Measurements from ENCODE around the gene PUS10. TPM values are rescaled to one million over a fixed set of nuclear protein-coding genes. Genes with fewer than 3 reads are reported as not detected.

Gene PUS10
- total RNA-seq, 4 donors from 2014 or later: 11.8 to 20.6 (median 16.2) TPM

GRCh38 chr2:60979231-60979630 lies 38.8 kb downstream of the PUS10 start:
- Histone ChIP-seq H3K9me3 (no peaks in the 10 kb centered on the region), H3K36me3 (no peaks in the 10 kb centered on the region), H3K4me3 (replicated peaks in 1 of 3) (no peak overlapping the region), H3K4me1 (no peaks in the 10 kb centered on the region), H3K27me3 (no peaks in the 10 kb centered on the region), H3K27ac (no peak overlapping the region)
- TF ChIP-seq CTCF (IDR thresholded peaks at IDR 0.05) (no peak), POLR2A (IDR thresholded peaks at IDR 0.05) (no peak)
- 91 to 95% methylated on average over 4 of the region's 4 CpGs for WGBS, 2 donors
- intact Hi-C loops (cut with DNase I): no loop called here
- no peak for DNase-seq

GRCh38 chr2:60977562-60977895 lies 40.5 kb downstream of the PUS10 start:
- intact Hi-C loops (cut with DNase I): no loop called here
- 82 to 92% methylated on average over 1 of the region's 1 CpG for WGBS, 2 donors

GRCh38 chr2:60976875-60977561 lies 41.0 kb downstream of the PUS10 start:
- H3K36me3 ChIP-seq: no peaks in the 10 kb centered on the region
- no peak for DNase-seq
- intact Hi-C loops (cut with DNase I): no loop called here
- no peaks in the 10 kb centered on the region for H3K9me3 ChIP-seq
- H3K4me3 ChIP-seq (replicated peaks in 1 of 3): no peak overlapping the region
- no peaks in the 10 kb centered on the region for H3K27me3 ChIP-seq
- 62% methylated on average over 5 of the region's 5 CpGs for whole genome bisulfite sequencing, 2 donors
- H3K4me1 ChIP-seq: no peaks in the 10 kb centered on the region
- no peak overlapping the region for H3K27ac ChIP-seq
- TF ChIP-seq POLR2A (IDR thresholded peaks at IDR 0.05) (no peak), CTCF (IDR thresholded peaks at IDR 0.05) (no peak)

More at GRCh38 chr2:60977562-60977895, 40.5 kb downstream of the PUS10 start:
- Histone ChIP-seq H3K4me3 (replicated peaks in 1 of 3) (no peak overlapping the region), H3K36me3 (no peaks in the 10 kb centered on the region), H3K4me1 (no peaks in the 10 kb centered on the region), H3K27ac (no peak overlapping the region), H3K9me3 (no peaks in the 10 kb centered on the region), H3K27me3 (no peaks in the 10 kb centered on the region)
- no peak for DNase-seq
- no peak for TF ChIP-seq CTCF (IDR thresholded peaks at IDR 0.05)
- no peak for TF ChIP-seq POLR2A (IDR thresholded peaks at IDR 0.05)

- TF ChIP-seq CTCF (IDR thresholded peaks at IDR 0.05): no peak
- no peak for TF ChIP-seq POLR2A (IDR thresholded peaks at IDR 0.05)
- Histone ChIP-seq H3K4me1 (no peaks in the 10 kb centered on the region), H3K27me3 (no peaks in the 10 kb centered on the region), H3K4me3 (replicated peaks in 1 of 3) (no peak overlapping the region), H3K27ac (no peak overlapping the region), H3K9me3 (no peaks in the 10 kb centered on the region), H3K36me3 (no peaks in the 10 kb centered on the region)
- WGBS, 2 donors: 92 to 97% methylated on average over 3 of the region's 3 CpGs
- intact Hi-C loops (cut with DNase I): no loop called here
- DNase-seq: no peak
These were observed 41.7 kb downstream of the PUS10 start for GRCh38 chr2:60976256-60976850.

GRCh38 chr2:60974652-60975051 lies 43.4 kb downstream of the PUS10 start:
- H3K4me3 ChIP-seq (replicated peaks in 1 of 3): no peak overlapping the region
- H3K4me1 ChIP-seq: no peaks in the 10 kb centered on the region
- H3K9me3 ChIP-seq: no peaks in the 10 kb centered on the region
- no peak overlapping the region for H3K27ac ChIP-seq
- no peaks in the 10 kb centered on the region for H3K36me3 ChIP-seq
- DNase-seq: no peak
- intact Hi-C loops (cut with DNase I): no loop called here
- no peak for TF ChIP-seq CTCF (IDR thresholded peaks at IDR 0.05)
- TF ChIP-seq POLR2A (IDR thresholded peaks at IDR 0.05): no peak
- 98 to 99% methylated on average over 12 to 16 of the region's 16 CpGs for WGBS, 2 donors
- no peaks in the 10 kb centered on the region for H3K27me3 ChIP-seq
